Neural cell (in vitro differentiated cells): ENCODE results near the gene CCDC179. TPM values are rescaled to one million over a fixed set of nuclear protein-coding genes. Genes with fewer than 3 reads are reported as not detected.

Source experiments
- H2AFZ ChIP-seq: fragments of 200-600, 300-800 bp; sonication (generic), shearing (Covaris generic); 2 replicates; pipeline ENCODE4 v1.6.0; 2014; ENCODE audit warnings: low read depth, mild to moderate bottlenecking, antibody characterized with exemption, low read length, moderate library complexity
- H3F3A ChIP-seq: fragments of 200-600 bp; shearing (Covaris generic); 2 replicates; pipeline ENCODE4 v1.6.1; 2016; ENCODE audit warnings: mild to moderate bottlenecking, moderate library complexity, mixed read lengths, antibody characterized with exemption, low read length; ENCODE audit not compliant: insufficient read depth, poor library complexity, severe bottlenecking
- H3K27ac ChIP-seq: fragments of 200-600, 300-800 bp; sonication (generic), shearing (Covaris generic); 2 replicates; pipeline ENCODE4 v1.5.1; 2014; ENCODE audit warnings: mild to moderate bottlenecking, low read length, moderate library complexity
- H3K27me3 ChIP-seq: fragments of 300-800, 200-600 bp; sonication (generic), shearing (Covaris generic); 2 replicates; pipeline ENCODE4 v1.6.0; 2014; ENCODE audit warnings: mild to moderate bottlenecking, low read depth, low read length, moderate library complexity; ENCODE audit not compliant: insufficient read depth
- H3K36me3 ChIP-seq: fragments of 300-800, 200-600 bp; sonication (generic), shearing (Covaris generic); 2 replicates; pipeline ENCODE4 v1.5.1; 2014; ENCODE audit warnings: mild to moderate bottlenecking, antibody characterized with exemption, low read length, moderate library complexity; ENCODE audit not compliant: insufficient read depth
- H3K4me2 ChIP-seq: fragments of 300-800, 200-600 bp; sonication (generic), shearing (Covaris generic); 2 replicates; pipeline ENCODE4 v1.6.0; 2014; ENCODE audit warnings: mild to moderate bottlenecking, low read length
- H3K4me3 ChIP-seq: fragments of 300-800, 200-600 bp; sonication (generic), shearing (Covaris generic); 2 replicates; pipeline ENCODE4 v1.5.1; 2014; ENCODE audit warnings: mild to moderate bottlenecking, low read length, moderate library complexity
- H3K79me2 ChIP-seq: fragments of 200-600 bp; shearing (Covaris generic); replicated peaks from 2 replicates; pipeline ENCODE4 v1.6.0; 2014; ENCODE audit warnings: mild to moderate bottlenecking, low read length, moderate library complexity; ENCODE audit not compliant: insufficient read depth
- H3K9ac ChIP-seq: fragments of 300-800, 200-600 bp; sonication (generic), shearing (Covaris generic); 2 replicates; pipeline ENCODE4 v1.6.1; 2016; ENCODE audit warnings: mild to moderate bottlenecking, low read length, mixed read lengths
- H3K9me2 ChIP-seq: fragments of 200-600 bp; shearing (Covaris generic); 2 replicates; pipeline ENCODE4 v1.6.1; 2016; ENCODE audit warnings: mild to moderate bottlenecking, low read length, mixed read lengths; ENCODE audit not compliant: insufficient read depth
- H3K9me3 ChIP-seq: fragments of 200-600, 300-800 bp; sonication (generic), shearing (Covaris generic); 2 replicates; pipeline ENCODE4 v1.6.1; 2016; ENCODE audit warnings: mild to moderate bottlenecking, mixed run types, low read length, moderate library complexity, mixed read lengths
- H4K20me1 ChIP-seq: fragments of 200-600 bp; shearing (Covaris generic); 2 replicates; pipeline ENCODE4 v1.6.1; 2016; ENCODE audit warnings: mild to moderate bottlenecking, mixed run types; ENCODE audit not compliant: insufficient read depth
- EP300 ChIP-seq: fragments of 450-650 bp; conservative IDR thresholded peaks from 2 replicates; pipeline ENCODE4 v1.6.1; 2014; ENCODE audit warnings: antibody characterized with exemption, mild to moderate bottlenecking, moderate library complexity; ENCODE audit not compliant: poor library complexity, severe bottlenecking
- EZH2 ChIP-seq: fragments of 200-600, 300-800 bp; shearing (Covaris generic), sonication (generic); IDR thresholded peaks from 2 replicates; pipeline ENCODE4 v1.6.1; 2014; ENCODE audit warnings: antibody characterized with exemption, low read length, borderline replicate concordance, mild to moderate bottlenecking; ENCODE audit not compliant: insufficient read depth, poor library complexity, severe bottlenecking
- MXI1 ChIP-seq: fragments of 450-650 bp; conservative IDR thresholded peaks from 2 replicates; pipeline ENCODE4 v1.6.1; 2014; ENCODE audit warnings: antibody characterized with exemption, mild to moderate bottlenecking; ENCODE audit not compliant: poor library complexity, severe bottlenecking
- POLR2AphosphoS5 ChIP-seq: IDR thresholded peaks from 2 replicates; pipeline ENCODE4 v1.6.1; 2012
- RAD21 ChIP-seq: fragments of 450-650 bp; conservative IDR thresholded peaks from 2 replicates; pipeline ENCODE4 v1.6.1; 2014; ENCODE audit warnings: antibody characterized with exemption, mild to moderate bottlenecking, moderate library complexity
- SMC3 ChIP-seq: fragments of 450-650 bp; conservative IDR thresholded peaks from 2 replicates; pipeline ENCODE4 v1.6.1; 2014; ENCODE audit warnings: antibody characterized with exemption, mild to moderate bottlenecking, moderate library complexity; ENCODE audit not compliant: poor library complexity
- TAF1 ChIP-seq: IDR thresholded peaks from 2 replicates; pipeline ENCODE4 v1.6.1; 2012; ENCODE audit warnings: low read depth
- polyA plus RNA-seq: library from polyadenylated mRNA; depleted of rRNA; stranded (reverse); fragments of >200 nt; gene quantifications from 2 replicates; pipeline ENCODE4 v1.2.3, GENCODE V29; 2014
- TF ChIP-seq, protein P1 (sequence below): fragments of 450-650 bp; IDR thresholded peaks from 2 replicates; pipeline ENCODE4 v1.5.1; 2014; ENCODE audit warnings: antibody characterized with exemption, mild to moderate bottlenecking, moderate library complexity; ENCODE audit not compliant: poor library complexity, severe bottlenecking
- TF ChIP-seq, protein P2 (sequence below): IDR thresholded peaks from 2 replicates; pipeline ENCODE4 v1.6.1; 2012; ENCODE audit warnings: borderline replicate concordance

The CCDC179 gene
- polyA plus RNA-seq, 1 donor from 2014 or later = not detected

DNA sequence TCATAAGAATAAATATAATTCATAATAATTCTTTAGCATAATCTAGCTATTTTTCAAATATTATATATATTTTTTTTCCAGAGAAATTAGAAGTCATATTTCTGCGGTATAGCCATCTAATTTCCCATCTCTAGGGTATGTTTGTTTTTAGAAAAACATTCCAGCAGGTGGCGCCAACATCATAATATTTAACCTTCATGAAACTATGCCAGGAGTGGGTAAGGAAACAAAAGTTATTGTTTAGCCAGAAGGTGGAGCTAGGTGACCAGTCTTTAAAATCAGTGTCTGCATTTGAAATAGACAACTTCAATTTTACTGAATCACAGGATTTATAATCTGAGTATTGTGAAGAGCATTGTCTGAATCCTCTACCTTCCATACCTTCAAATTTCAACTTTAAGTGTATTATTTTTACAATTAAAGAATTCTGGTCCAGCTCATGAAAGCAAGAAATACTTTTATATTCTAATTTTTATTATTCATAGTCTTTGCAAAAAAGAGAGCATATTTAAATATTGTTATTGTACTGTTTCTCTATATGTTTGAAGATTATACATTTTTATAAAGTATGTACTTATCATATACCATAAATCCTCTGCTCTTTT is 15.7 kb upstream of the CCDC179 start:
- Histone ChIP-seq H2AFZ (no peak overlapping the region), H3K79me2 (no peaks in the 10 kb centered on the region), H4K20me1 (no peaks in the 10 kb centered on the region), H3K27me3 (no peaks in the 10 kb centered on the region), H3K9me3 (no peaks in the 10 kb centered on the region), H3K4me2 (no peak overlapping the region), H3K4me3 (no peak overlapping the region), H3K9ac (no peak overlapping the region), H3K9me2 (no peaks in the 10 kb centered on the region), H3K36me3 (no peaks in the 10 kb centered on the region), H3K27ac (no peak overlapping the region), H3F3A (no peaks in the 10 kb centered on the region)
- TF ChIP-seq, protein P1, sequence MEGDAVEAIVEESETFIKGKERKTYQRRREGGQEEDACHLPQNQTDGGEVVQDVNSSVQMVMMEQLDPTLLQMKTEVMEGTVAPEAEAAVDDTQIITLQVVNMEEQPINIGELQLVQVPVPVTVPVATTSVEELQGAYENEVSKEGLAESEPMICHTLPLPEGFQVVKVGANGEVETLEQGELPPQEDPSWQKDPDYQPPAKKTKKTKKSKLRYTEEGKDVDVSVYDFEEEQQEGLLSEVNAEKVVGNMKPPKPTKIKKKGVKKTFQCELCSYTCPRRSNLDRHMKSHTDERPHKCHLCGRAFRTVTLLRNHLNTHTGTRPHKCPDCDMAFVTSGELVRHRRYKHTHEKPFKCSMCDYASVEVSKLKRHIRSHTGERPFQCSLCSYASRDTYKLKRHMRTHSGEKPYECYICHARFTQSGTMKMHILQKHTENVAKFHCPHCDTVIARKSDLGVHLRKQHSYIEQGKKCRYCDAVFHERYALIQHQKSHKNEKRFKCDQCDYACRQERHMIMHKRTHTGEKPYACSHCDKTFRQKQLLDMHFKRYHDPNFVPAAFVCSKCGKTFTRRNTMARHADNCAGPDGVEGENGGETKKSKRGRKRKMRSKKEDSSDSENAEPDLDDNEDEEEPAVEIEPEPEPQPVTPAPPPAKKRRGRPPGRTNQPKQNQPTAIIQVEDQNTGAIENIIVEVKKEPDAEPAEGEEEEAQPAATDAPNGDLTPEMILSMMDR = peak; percentile 97
- TF ChIP-seq, protein P2, sequence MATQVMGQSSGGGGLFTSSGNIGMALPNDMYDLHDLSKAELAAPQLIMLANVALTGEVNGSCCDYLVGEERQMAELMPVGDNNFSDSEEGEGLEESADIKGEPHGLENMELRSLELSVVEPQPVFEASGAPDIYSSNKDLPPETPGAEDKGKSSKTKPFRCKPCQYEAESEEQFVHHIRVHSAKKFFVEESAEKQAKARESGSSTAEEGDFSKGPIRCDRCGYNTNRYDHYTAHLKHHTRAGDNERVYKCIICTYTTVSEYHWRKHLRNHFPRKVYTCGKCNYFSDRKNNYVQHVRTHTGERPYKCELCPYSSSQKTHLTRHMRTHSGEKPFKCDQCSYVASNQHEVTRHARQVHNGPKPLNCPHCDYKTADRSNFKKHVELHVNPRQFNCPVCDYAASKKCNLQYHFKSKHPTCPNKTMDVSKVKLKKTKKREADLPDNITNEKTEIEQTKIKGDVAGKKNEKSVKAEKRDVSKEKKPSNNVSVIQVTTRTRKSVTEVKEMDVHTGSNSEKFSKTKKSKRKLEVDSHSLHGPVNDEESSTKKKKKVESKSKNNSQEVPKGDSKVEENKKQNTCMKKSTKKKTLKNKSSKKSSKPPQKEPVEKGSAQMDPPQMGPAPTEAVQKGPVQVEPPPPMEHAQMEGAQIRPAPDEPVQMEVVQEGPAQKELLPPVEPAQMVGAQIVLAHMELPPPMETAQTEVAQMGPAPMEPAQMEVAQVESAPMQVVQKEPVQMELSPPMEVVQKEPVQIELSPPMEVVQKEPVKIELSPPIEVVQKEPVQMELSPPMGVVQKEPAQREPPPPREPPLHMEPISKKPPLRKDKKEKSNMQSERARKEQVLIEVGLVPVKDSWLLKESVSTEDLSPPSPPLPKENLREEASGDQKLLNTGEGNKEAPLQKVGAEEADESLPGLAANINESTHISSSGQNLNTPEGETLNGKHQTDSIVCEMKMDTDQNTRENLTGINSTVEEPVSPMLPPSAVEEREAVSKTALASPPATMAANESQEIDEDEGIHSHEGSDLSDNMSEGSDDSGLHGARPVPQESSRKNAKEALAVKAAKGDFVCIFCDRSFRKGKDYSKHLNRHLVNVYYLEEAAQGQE = no peak
- TF ChIP-seq EP300 (no peak), TAF1 (no peak), MXI1 (no peak), SMC3 (peak; percentile 95), POLR2AphosphoS5 (no peak), EZH2 (no peak), RAD21 (peak; percentile 96)

DNA sequence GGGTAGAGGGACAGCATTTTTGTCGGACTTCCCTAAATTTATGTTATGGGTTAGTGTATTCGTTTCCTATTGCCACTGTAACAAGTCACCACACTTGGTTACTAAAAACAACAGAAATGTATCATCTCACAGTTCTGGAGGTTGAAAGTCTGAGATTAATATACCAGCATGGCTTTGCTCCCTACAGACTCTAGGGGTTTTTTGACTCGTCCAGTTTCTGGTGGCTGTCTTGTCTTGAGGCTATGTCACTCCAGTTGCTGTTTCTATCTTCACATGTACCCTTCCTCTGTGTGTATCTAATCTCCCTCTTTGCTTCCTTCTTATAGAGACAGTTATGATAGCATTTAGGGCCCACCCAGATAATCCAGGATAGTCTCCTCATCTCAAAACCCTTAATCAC is 9.1 kb upstream of the CCDC179 start:
- Histone ChIP-seq H3K4me3 (no peak overlapping the region), H2AFZ (no peak overlapping the region), H3K27me3 (no peaks in the 10 kb centered on the region), H3F3A (no peaks in the 10 kb centered on the region), H3K27ac (no peak overlapping the region), H3K9me2 (no peaks in the 10 kb centered on the region), H3K9ac (no peak overlapping the region), H3K9me3 (no peaks in the 10 kb centered on the region), H4K20me1 (no peaks in the 10 kb centered on the region), H3K36me3 (no peaks in the 10 kb centered on the region), H3K79me2 (no peaks in the 10 kb centered on the region), H3K4me2 (no peak overlapping the region)
- TF ChIP-seq, protein P2 = no peak
- TF ChIP-seq EZH2 (no peak), TAF1 (no peak), MXI1 (no peak), RAD21 (no peak), POLR2AphosphoS5 (no peak), EP300 (no peak)
